Esophagus squamous epithelium (tissue), 5 donors: ENCODE data around the gene C12orf43. TPM values are rescaled to one million over a fixed set of nuclear protein-coding genes. Genes with fewer than 3 reads are reported as not detected.
A peak's percentile ranks its signal among the peaks of the same experiment; 100 is the strongest.

Source experiments
- DNase-seq: peaks from one replicate; lab custom pipeline; 2025; lab: John Stamatoyannopoulos, UW
- H3K27ac ChIP-seq, 4 donors: fragments of 200-600 bp; sonication (generic); one replicate each; pipeline ENCODE4 v1.5.1; 2016 to 2019; ENCODE audit warnings: mild to moderate bottlenecking in 1 of 4
- H3K27me3 ChIP-seq, 4 donors: fragments of 200-600 bp; sonication (generic); 1 replicate in 3 of 4; 2 replicates in 1 of 4; pipeline versions ENCODE4 v1.5.1 to v1.6.0; 2017 to 2021; ENCODE audit warnings: antibody characterized with exemption in 1 of 4
- H3K36me3 ChIP-seq, 3 donors: fragments of 200-600 bp; sonication (generic); one replicate each; pipeline ENCODE4 v1.5.1; 2016 to 2019
- H3K4me1 ChIP-seq, 3 donors: fragments of 200-600 bp; sonication (generic); one replicate each; pipeline ENCODE4 v1.5.1; 2017 to 2019
- H3K4me3 ChIP-seq, 4 donors: fragments of 200-600 bp; sonication (generic); 1 replicate in 3 of 4; 2 replicates in 1 of 4; pipeline ENCODE4 v1.5.1; 2016 to 2019; ENCODE audit warnings: mild to moderate bottlenecking in 2 of 4, moderate library complexity in 1 of 4
- H3K9me3 ChIP-seq, 3 donors: fragments of 200-600 bp; sonication (generic); one replicate each; pipeline ENCODE4 v1.5.1; 2016 to 2019
- POLR2A ChIP-seq, 4 donors: fragments of 450-650 bp; IDR thresholded peaks; one replicate each; pipeline ENCODE4 v1.6.1; 2017; ENCODE audit warnings: antibody characterized with exemption in 4 of 4, mild to moderate bottlenecking in 4 of 4, moderate library complexity in 3 of 4
- WGBS, 2 donors: methylation state at CpG; one replicate each; pipeline ENCODE4 v1.1.5; 2018; 5-methylcytosine and 5-hydroxymethylcytosine counted together
- intact Hi-C: fragments of 100-400 bp; cut with DNase I; formaldehyde crosslinking; loops from one replicate; pipeline ENCODE4 v1.15.0; 2022
- total RNA-seq, 4 donors: library from RNA; depleted of rRNA; stranded (reverse); fragments of >200 nt; gene quantifications; one replicate each; pipeline ENCODE4 v1.1.0, GENCODE V29; 2016
- TF ChIP-seq, protein P1 (sequence below), 6 experiments: fragments of 450-650 bp in 4 of 6; fragments of 200-600 bp in 2 of 6; sonication (generic) in 2 of 6; IDR thresholded peaks; one replicate each; pipeline ENCODE4 v1.5.1; 2016 to 2019; ENCODE audit warnings: antibody characterized with exemption in 6 of 6, mild to moderate bottlenecking in 4 of 6, moderate library complexity in 4 of 6
- donor health status: DM: yes; HTN: yes; CAD: no.

The C12orf43 gene
- total RNA-seq, 4 donors from 2014 or later: 7.8 to 15.6 (median 8.6) TPM

DNA sequence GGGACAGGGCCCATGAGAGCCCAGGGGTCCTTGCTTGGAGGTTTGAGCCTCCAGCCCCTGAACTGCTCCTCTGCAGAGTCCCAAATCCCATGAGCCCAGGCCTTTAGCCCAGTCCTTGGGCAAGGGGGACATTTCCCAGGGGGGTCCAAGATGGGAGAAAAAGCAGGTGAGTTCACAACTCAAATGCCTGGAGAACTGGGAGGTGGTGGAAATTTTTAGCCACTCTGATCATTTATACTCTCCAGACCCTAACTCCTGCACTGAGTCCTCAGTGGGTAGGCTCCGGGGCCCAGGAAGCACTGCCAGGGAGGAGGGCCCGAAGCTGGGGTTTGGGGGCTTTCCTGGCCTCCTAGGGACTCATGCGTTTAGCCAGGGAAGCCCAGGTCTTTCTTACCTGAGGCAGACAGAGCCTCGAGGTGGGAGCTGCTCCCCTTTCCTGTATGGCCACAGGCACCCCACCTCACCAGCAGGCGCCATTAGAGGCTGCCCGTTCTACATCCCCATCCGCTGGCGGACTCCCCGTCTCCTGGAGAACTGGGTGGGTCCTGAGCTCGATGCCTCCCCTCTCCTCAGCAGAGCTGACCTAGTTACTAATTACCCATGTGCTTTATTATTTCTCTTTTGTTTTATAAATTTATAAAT, 36.9 kb downstream of the C12orf43 start:
- TF ChIP-seq, protein P1, sequence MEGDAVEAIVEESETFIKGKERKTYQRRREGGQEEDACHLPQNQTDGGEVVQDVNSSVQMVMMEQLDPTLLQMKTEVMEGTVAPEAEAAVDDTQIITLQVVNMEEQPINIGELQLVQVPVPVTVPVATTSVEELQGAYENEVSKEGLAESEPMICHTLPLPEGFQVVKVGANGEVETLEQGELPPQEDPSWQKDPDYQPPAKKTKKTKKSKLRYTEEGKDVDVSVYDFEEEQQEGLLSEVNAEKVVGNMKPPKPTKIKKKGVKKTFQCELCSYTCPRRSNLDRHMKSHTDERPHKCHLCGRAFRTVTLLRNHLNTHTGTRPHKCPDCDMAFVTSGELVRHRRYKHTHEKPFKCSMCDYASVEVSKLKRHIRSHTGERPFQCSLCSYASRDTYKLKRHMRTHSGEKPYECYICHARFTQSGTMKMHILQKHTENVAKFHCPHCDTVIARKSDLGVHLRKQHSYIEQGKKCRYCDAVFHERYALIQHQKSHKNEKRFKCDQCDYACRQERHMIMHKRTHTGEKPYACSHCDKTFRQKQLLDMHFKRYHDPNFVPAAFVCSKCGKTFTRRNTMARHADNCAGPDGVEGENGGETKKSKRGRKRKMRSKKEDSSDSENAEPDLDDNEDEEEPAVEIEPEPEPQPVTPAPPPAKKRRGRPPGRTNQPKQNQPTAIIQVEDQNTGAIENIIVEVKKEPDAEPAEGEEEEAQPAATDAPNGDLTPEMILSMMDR (IDR thresholded peaks at IDR 0.05): no peak
- no peak for TF ChIP-seq POLR2A (IDR thresholded peaks at IDR 0.05)
- Histone ChIP-seq H3K4me3 (no peak overlapping the region), H3K36me3 (no peaks in the 10 kb centered on the region), H3K9me3 (no peaks in the 10 kb centered on the region), H3K27ac (no peak overlapping the region), H3K27me3 (peaks cover 0 to 5% (median 0%) of the 10 kb centered on the region in 4 donors), H3K4me1 (no peaks in the 10 kb centered on the region)
- 84 to 93% methylated on average over 5 to 7 of the region's 10 CpGs for WGBS, 2 donors
- no peak for DNase-seq
- intact Hi-C loops: loop anchor here (10.0 kb wide), 1 partner anchor 395 kb away; the partner anchor contains the start of gene POP5

DNA sequence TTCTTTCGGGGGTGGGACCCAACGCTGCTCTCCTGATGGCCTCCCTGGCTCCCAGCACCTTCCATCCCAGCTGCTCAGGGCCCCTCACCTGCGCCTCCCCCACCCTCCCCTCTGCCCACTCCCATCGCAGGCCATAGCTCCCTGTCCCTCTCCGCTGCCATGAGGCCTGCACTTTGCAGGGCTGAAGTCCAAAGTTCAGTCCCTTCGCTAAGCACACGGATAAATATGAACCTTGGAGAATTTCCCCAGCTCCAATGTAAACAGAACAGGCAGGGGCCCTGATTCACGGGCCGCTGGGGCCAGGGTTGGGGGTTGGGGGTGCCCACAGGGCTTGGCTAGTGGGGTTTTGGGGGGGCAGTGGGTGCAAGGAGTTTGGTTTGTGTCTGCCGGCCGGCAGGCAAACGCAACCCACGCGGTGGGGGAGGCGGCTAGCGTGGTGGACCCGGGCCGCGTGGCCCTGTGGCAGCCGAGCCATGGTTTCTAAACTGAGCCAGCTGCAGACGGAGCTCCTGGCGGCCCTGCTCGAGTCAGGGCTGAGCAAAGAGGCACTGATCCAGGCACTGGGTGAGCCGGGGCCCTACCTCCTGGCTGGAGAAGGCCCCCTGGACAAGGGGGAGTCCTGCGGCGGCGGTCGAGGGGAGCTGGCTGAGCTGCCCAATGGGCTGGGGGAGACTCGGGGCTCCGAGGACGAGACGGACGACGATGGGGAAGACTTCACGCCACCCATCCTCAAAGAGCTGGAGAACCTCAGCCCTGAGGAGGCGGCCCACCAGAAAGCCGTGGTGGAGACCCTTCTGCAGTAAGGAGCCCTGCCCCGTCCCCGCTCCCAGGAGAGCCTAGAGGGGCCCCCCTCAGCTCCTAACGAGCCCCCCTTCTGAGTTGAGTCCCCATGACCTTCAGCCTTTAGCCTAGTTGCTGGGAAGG, 37.7 kb downstream of the C12orf43 start, which contains the start of gene HNF1A:
TSS of gene HNF1A (plus strand) at position 248 of the 924 bp plus-strand sequence. CDS start at position 474, 226 bp downstream.
- H3K27ac ChIP-seq: peak within 1 kb of the TSS in 3 of 4 donors; percentile 38 to 53 (median 50)
- no peaks in the 10 kb centered on the region for H3K4me1 ChIP-seq
- no peaks in the 10 kb centered on the region for H3K36me3 ChIP-seq
- intact Hi-C loops: loop anchor here (10.0 kb wide), 1 partner anchor 394 kb away; the partner anchor contains the start of gene POP5
- H3K9me3 ChIP-seq: no peaks in the 10 kb centered on the region
- no peak for DNase-seq
- no peak within 1 kb of the TSS for H3K4me3 ChIP-seq
- 71 to 76% methylated on average over 10 to 12 of the region's 40 CpGs for WGBS, 2 donors
- H3K27me3 ChIP-seq: peaks cover 0 to 5% (median 0%) of the 10 kb centered on the region in 4 donors
- TF ChIP-seq POLR2A (IDR thresholded peaks at IDR 0.05): no peak
- TF ChIP-seq, protein P1 (IDR thresholded peaks at IDR 0.05): no peak

DNA sequence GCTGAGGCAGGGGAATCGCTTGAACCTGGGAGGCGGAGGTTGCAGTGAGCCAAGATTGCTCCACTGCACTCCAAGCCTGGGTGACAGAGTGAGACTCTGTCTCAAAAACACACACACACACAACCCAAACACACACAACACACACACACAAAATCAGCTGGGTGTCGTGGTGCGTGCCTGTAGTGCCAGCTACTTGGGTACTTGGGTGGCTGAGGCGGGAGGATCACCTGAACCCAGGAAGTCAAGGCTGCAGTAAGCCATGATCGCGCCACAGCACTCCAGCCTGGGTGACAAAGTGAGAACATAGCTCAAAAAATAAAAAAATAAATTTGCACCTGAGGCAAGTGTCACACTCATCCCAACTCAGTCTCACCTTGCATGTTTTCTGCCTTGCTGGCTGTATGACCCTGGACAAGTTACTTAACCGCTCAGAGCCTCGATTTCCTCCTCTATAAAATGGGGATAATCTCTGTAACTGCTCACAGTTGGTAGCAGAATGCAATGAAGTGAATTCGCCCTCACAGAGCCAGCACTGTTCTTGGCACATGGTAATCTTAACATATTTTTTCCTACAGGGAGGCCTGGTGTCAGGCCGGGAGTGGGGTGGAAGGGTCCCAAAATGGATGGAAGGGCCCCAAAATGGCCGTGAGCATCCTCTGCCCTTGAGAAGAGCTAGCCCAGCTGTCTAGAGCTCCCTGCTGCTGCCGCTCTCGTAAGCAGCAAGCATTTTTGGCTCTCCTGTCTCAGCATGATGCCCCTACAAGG, 38.6 kb downstream of the C12orf43 start:
- Histone ChIP-seq H3K27me3 (peaks cover 0 to 5% (median 0%) of the 10 kb centered on the region in 4 donors), H3K9me3 (no peaks in the 10 kb centered on the region), H3K36me3 (no peaks in the 10 kb centered on the region), H3K4me1 (no peaks in the 10 kb centered on the region), H3K27ac (peak overlapping the region in 3 of 4 donors; percentile 38 to 53 (median 50)), H3K4me3 (no peak overlapping the region)
- DNase-seq: no peak
- intact Hi-C loops: loop anchor here (10.0 kb wide), 1 partner anchor 393 kb away; the partner anchor contains the start of gene POP5
- 83 to 90% methylated on average over 10 to 14 of the region's 14 CpGs for WGBS, 2 donors
- TF ChIP-seq POLR2A (IDR thresholded peaks at IDR 0.05): no peak
- TF ChIP-seq, protein P1 (IDR thresholded peaks at IDR 0.05): no peak

DNA sequence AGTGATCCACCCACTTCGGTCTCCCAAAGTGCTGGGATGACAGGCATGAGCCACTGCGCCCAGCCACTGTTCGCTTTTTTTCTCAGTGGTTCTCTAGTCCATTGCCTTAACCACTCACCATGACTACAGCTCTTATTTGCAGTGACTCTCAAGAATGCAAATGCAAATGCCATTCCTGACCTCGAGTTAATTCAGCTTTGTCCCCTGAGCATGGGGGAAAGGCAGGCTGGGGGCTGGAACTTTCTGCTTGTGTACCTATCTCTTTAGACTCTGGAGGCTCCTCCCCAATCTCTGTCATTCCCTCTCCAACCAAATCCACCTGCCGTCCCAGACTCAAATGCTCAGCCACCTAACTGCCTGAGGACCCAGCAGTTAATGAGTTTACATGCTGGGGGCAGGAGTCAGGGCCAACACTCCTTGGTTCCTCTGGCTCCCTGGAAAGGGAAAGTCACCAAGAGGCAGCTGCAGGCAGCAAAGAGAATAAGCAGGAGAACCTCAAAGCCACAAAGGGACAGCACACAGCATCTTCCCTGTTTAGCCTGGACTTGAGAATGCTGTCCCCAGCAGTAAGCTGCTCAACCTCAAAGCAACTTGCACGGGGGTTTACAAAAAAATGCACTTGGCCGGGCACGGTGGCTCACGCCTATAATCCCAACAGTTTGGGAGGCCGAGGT, 43.3 kb downstream of the C12orf43 start:
- no peaks in the 10 kb centered on the region for H3K27me3 ChIP-seq
- no peak for DNase-seq
- WGBS, 2 donors: 53 to 55% methylated on average over 9 to 10 of the region's 10 CpGs
- H3K4me3 ChIP-seq: no peak overlapping the region
- no peaks in the 10 kb centered on the region for H3K9me3 ChIP-seq
- H3K4me1 ChIP-seq: peaks cover 0 to 5% (median 0%) of the 10 kb centered on the region in 3 donors
- H3K36me3 ChIP-seq: no peaks in the 10 kb centered on the region
- TF ChIP-seq, protein P1 (IDR thresholded peaks at IDR 0.05): no peak
- TF ChIP-seq POLR2A (IDR thresholded peaks at IDR 0.05): no peak
- intact Hi-C loops: loop anchor here (10.0 kb wide), 1 partner anchor 388 kb away; the partner anchor contains the start of gene POP5
- H3K27ac ChIP-seq: no peak overlapping the region
